Measurements from ENCODE around the gene IGSF10. TPM values are rescaled to one million over a fixed set of nuclear protein-coding genes. Genes with fewer than 3 reads are reported as not detected.

The IGSF10 gene
- total RNA-seq, 5 donors from 2014 or later (not counting 1 experiment from before 2014, with no cell fraction given), result 0.03 to 0.15 (median 0.09) TPM; not detected in 2

GRCh38 chr3:151419806-151420205 lies 41.1 kb downstream of the IGSF10 start:
- Histone ChIP-seq H3K4me3 (ENCODE audit: control insufficient read depth in 1 of 2, extremely low read depth in 1 of 2, low read length in 1 of 2) (no peak overlapping the region), H3K36me3 (ENCODE audit: control insufficient read depth in 2 of 2, extremely low read depth in 1 of 2, insufficient read depth in 1 of 2, low read length in 1 of 2) (no peaks in the 10 kb centered on the region), H3K4me1 (ENCODE audit: control insufficient read depth in 1 of 2, extremely low read depth in 1 of 2, insufficient read depth in 2 of 2, low read length in 2 of 2) (no peaks in the 10 kb centered on the region), H3K27me3 (replicated peaks in 1 of 2; ENCODE audit: control insufficient read depth in 2 of 2, extremely low read depth in 1 of 2, insufficient read depth in 2 of 2, low read length in 1 of 2) (peaks cover 0 to 3% of the 10 kb centered on the region in 2 experiments), H3K27ac (ENCODE audit: low read length) (no peak overlapping the region), H3K9me3 (no peaks in the 10 kb centered on the region)
- ChIA-PET CTCF (no interaction called here), POLR2A (no interaction called here)
- Mint-ChIP-seq H3K27me3 (no peaks in the 10 kb centered on the region), H3K36me3 (no peaks in the 10 kb centered on the region), H3K9me3 (no peaks in the 10 kb centered on the region), H3K27ac (no peak overlapping the region), H3K4me1 (no peaks in the 10 kb centered on the region), H3K4me3 (no peak overlapping the region)
- DNase-seq (no peak), ATAC-seq (replicated peaks in 1 of 4) (no peak)
- WGBS (ENCODE audit: insufficient coverage), result no CpG with 5 or more reads among the region's 6 CpGs

- 83% methylated on average over 1 of the region's 1 CpG for WGBS (ENCODE audit: insufficient coverage)
- POLR2A ChIA-PET, result no interaction called here
Observed at GRCh38 chr3:151415289-151415688, 45.6 kb downstream of the IGSF10 start.

GRCh38 chr3:151412989-151413388 lies 47.9 kb downstream of the IGSF10 start:
- Histone ChIP-seq H3K4me1 (ENCODE audit: control insufficient read depth in 1 of 2, extremely low read depth in 1 of 2, insufficient read depth in 2 of 2, low read length in 2 of 2) (no peaks in the 10 kb centered on the region), H3K36me3 (ENCODE audit: control insufficient read depth in 2 of 2, extremely low read depth in 1 of 2, insufficient read depth in 1 of 2, low read length in 1 of 2) (no peaks in the 10 kb centered on the region), H3K27me3 (replicated peaks in 1 of 2; ENCODE audit: control insufficient read depth in 2 of 2, extremely low read depth in 1 of 2, insufficient read depth in 2 of 2, low read length in 1 of 2) (peaks cover 0 to 3% of the 10 kb centered on the region in 2 experiments), H3K27ac (ENCODE audit: low read length) (no peak overlapping the region), H3K4me3 (ENCODE audit: control insufficient read depth in 1 of 2, extremely low read depth in 1 of 2, low read length in 1 of 2) (no peak overlapping the region), H3K9me3 (no peaks in the 10 kb centered on the region)
- DNase-seq, result no peak
- WGBS (ENCODE audit: insufficient coverage), result no CpG with 5 or more reads among the region's 5 CpGs
- ChIA-PET CTCF (no interaction called here), POLR2A (no interaction called here)
- no peaks in the 10 kb centered on the region for H3K4me1 Mint-ChIP-seq
- H3K27ac Mint-ChIP-seq, result no peak overlapping the region
- no peaks in the 10 kb centered on the region for H3K27me3 Mint-ChIP-seq
- H3K4me3 Mint-ChIP-seq, result no peak overlapping the region
- H3K9me3 Mint-ChIP-seq, result peaks cover 0 to 7% (median 0%) of the 10 kb centered on the region in 3 donors
- H3K36me3 Mint-ChIP-seq, result no peaks in the 10 kb centered on the region
- no peak for ATAC-seq (replicated peaks in 1 of 4)

More at GRCh38 chr3:151415289-151415688, 45.6 kb downstream of the IGSF10 start:
- H3K4me1 Mint-ChIP-seq, result no peaks in the 10 kb centered on the region
- CTCF ChIA-PET, result no interaction called here
- Histone ChIP-seq H3K9me3 (no peaks in the 10 kb centered on the region), H3K4me3 (ENCODE audit: control insufficient read depth in 1 of 2, extremely low read depth in 1 of 2, low read length in 1 of 2) (no peak overlapping the region), H3K27ac (ENCODE audit: low read length) (no peak overlapping the region), H3K4me1 (ENCODE audit: control insufficient read depth in 1 of 2, extremely low read depth in 1 of 2, insufficient read depth in 2 of 2, low read length in 2 of 2) (no peaks in the 10 kb centered on the region), H3K27me3 (replicated peaks in 1 of 2; ENCODE audit: control insufficient read depth in 2 of 2, extremely low read depth in 1 of 2, insufficient read depth in 2 of 2, low read length in 1 of 2) (peaks cover 0 to 3% of the 10 kb centered on the region in 2 experiments), H3K36me3 (ENCODE audit: control insufficient read depth in 2 of 2, extremely low read depth in 1 of 2, insufficient read depth in 1 of 2, low read length in 1 of 2) (no peaks in the 10 kb centered on the region)
- H3K9me3 Mint-ChIP-seq, result peaks cover 0 to 7% (median 0%) of the 10 kb centered on the region in 3 donors
- no peak for ATAC-seq (replicated peaks in 1 of 4)
- no peak for DNase-seq
- H3K36me3 Mint-ChIP-seq, result no peaks in the 10 kb centered on the region
- no peak overlapping the region for H3K27ac Mint-ChIP-seq
- H3K4me3 Mint-ChIP-seq, result no peak overlapping the region
- no peaks in the 10 kb centered on the region for H3K27me3 Mint-ChIP-seq

Other genes with a start within 250 kb of the IGSF10 start
- gene P2RY14, start 182.5 kb downstream of the IGSF10 start, total RNA-seq, result under 1 TPM; 0.30 to 0.73 (median 0.58) TPM
- gene GPR87, start 144.2 kb downstream of the IGSF10 start, total RNA-seq, result not detected
- gene P2RY13, start 131.5 kb downstream of the IGSF10 start, total RNA-seq, result not detected
- under 1 TPM in 1 of 5 donors, not detected in 4; 0.51 TPM for gene P2RY12, start 76.3 kb downstream of the IGSF10 start, total RNA-seq

Measured in T-cell (primary cell).